IPS-18c (cell line): ENCODE measurements around the gene RAET1L.
"Not testable (repeated sequence)": the region's sequence is repeated elsewhere in the genome, so short reads cannot be mapped to it uniquely, and the experiment has no call there.

Source experiments
- H3K4me3 ChIP-seq: 2 replicates; pipeline ENCODE4 v1.7.0; 2013; ENCODE audit warnings: low read depth, mild to moderate bottlenecking, low read length, moderate library complexity; ENCODE audit not compliant: insufficient read depth
- H3K9me3 ChIP-seq: one replicate; pipeline ENCODE4 v1.6.1; 2013; ENCODE audit warnings: mild to moderate bottlenecking, low read length, moderate library complexity; ENCODE audit not compliant: control insufficient read depth, insufficient read depth

Gene RAET1L

DNA sequence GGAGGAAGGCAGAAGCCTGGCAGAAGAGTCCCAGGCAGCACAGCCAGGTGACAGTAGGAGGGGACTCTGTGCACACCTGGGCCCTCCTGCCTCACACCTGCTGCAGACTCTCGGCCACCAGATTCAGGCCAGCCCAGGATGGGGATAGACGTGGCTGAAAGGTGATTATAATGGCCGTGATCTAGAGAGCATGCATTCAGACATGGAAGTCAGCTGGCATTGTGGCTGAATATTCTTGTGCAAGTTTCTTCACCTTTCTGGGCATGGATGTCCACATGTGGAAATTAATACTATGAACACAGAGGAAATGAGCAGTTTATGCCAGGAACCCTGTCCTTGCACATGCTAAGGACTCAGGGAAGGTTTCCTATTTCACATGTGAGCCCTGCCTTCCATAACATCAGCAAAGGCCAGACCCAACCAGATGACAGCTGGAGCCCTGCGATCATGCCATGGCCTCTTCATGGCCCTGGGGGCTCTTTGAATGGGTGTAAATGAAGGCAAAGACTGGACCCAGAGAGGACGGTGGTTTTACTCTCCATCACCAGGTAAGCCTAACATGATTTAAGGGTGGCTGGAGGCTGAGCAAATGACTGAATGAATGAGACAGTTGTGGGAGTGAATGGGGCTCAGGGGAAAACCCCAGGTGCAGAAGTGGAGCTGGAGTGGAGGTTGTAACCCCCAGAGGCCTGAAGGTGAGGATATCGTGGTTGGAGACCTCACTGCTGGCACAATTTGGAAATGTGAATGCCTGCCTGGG lies 2.7 kb upstream of the RAET1L start:
- no peak overlapping the region for H3K4me3 ChIP-seq
- H3K9me3 ChIP-seq, result no peaks in the 10 kb centered on the region

DNA sequence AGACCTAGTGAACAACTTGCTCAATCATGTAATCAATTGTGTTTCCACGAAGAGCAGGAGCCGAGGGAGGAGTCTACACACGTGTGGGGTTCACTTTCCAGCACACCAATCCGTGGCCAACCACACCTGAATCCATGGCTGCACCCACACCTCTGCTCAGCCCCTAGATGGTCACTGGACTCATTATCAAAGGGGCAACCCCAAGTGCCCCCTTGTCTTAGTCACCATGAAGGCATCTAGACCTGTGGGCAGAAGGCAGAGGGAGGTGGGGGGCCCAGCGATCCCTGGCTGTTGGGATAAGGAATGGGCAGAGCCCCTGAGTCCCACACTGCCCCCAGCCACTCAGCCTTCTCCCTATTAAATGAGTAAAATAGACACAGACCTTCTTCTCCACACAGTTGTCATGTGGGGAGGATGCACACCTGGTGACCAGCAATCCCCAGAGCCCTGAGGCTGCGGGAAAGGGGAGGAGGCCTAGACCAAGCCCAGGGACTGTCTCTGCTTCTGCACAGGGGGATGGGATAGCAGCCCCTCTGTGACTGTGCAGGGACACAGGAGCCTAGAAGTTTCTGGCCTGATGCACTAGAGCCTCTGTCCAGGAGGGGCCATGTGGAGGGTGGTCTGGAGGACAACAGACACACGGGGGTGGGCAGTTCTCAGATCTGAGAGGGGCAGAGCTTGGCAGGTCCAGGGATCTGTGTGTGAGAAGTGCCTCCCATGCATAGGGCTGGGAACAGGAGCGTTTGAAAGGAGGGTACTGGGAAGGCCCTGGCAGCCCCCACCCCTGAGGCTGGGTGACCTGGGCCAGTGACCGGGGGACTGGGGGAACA lies 1.9 kb upstream of the RAET1L start:
- Histone ChIP-seq H3K9me3 (no peaks in the 10 kb centered on the region), H3K4me3 (no peak overlapping the region)

DNA sequence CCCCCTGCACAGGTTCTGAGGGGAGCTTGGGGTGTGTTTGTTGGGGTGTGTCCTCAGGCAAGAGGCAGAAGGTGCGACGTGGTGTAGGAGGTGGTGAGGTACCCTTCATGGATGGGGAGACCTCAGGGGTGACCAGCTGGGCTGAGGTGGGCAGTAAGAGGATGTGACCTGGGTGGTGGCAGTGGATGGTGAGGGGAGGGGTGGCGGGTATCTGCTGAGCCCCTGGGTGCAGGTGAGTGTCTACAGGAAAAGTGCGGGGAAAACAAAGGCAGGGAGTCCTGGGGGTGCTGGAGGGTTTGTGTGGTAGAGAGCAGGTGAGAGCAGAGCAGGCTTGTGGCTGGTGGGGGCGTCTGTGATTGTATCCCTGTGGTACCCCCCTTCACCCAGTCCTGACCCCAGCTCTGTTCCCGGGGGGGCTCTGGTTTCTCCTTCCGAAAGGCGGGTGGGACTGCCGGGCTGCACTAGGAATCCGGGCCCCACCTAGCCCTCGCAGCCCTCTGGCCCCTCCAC lies 631 bp downstream of the RAET1L start:
- Histone ChIP-seq H3K4me3 (peak overlapping the region; percentile 25; the same call in 1 of the 2 replicates), H3K9me3 (no peaks in the 10 kb centered on the region)

GRCh38 chr6:150024021-150024420 lies 1.3 kb downstream of the RAET1L start:
- H3K9me3 ChIP-seq, result not testable (repeated sequence)

DNA sequence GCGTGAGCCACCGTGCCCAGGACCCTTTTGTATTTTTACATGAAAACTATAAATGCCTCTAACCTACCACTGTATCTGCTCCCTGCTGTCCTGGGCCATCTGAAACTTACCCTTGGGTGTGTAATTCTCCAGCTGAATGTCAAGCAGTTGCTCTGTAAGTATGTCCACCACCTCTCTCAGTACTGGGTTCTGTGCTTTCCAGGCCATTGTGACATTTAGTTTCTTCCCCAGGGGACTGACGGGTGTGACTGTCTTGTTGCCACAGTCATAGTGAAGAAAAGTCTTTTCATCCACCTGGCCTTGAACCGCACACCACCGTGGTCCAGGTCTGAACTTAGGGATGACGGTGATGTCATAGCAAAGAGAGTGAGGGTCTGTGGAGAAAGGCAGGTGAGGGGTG lies 3.5 kb downstream of the RAET1L start:
- H3K9me3 ChIP-seq, H3K4me3 ChIP-seq: not testable (repeated sequence)

More at GRCh38 chr6:150024021-150024420, 1.3 kb downstream of the RAET1L start:
- not testable (repeated sequence) for H3K4me3 ChIP-seq

DNA sequence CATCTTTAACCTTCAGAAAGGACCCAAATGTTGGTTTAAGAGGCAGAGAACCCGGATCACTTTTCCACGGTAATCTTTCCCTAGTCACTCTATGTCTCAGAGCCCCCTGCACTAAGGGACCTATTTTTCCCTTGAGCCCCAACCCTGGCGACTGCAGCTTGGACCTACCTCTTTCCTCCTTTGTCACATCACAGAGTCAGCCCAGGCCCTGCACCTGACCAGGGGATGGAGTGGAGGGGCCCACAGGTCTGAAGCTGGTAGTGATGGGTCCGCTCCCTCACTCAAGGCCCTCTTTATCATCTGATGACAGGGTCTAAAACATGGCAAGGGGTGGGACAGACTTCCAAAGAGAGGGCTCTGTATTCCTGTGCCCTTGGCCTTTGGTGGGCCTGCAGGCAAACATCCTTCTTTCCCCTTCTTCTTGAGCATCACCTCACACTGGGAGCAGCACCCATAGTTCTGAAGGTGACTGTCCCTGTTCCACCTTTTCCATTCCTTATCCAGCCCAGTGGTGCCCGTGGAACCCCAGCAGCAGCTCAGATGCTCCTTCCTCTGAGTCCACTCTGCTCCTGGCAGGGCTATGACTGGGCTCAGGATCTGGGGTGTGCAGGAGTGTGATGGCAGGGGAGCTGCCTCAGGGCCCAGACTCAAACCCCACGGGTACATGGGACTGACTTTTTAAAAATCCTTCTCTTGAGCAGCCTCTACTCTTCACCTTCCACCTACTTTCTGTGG lies 6.3 kb downstream of the RAET1L start:
- Histone ChIP-seq H3K9me3 (no peaks in the 10 kb centered on the region), H3K4me3 (no peak overlapping the region)

DNA sequence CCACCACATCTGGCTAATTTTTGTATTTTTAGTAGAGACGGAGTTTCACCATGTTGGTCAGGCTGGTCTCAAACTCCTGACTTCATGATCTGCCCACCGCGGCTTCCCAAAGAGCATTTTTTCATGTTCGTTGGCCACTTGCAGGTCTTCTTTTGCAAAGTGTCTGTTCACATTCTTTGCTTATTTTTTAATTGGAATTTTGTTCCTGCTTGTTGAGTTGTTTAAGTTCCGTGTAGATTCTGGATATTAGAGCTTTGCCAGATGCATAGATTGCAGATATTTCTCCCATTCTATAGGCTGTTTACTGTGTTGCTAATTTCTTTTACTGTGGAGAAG lies 8.2 kb downstream of the RAET1L start:
- H3K9me3 ChIP-seq, H3K4me3 ChIP-seq: not testable (repeated sequence)

DNA sequence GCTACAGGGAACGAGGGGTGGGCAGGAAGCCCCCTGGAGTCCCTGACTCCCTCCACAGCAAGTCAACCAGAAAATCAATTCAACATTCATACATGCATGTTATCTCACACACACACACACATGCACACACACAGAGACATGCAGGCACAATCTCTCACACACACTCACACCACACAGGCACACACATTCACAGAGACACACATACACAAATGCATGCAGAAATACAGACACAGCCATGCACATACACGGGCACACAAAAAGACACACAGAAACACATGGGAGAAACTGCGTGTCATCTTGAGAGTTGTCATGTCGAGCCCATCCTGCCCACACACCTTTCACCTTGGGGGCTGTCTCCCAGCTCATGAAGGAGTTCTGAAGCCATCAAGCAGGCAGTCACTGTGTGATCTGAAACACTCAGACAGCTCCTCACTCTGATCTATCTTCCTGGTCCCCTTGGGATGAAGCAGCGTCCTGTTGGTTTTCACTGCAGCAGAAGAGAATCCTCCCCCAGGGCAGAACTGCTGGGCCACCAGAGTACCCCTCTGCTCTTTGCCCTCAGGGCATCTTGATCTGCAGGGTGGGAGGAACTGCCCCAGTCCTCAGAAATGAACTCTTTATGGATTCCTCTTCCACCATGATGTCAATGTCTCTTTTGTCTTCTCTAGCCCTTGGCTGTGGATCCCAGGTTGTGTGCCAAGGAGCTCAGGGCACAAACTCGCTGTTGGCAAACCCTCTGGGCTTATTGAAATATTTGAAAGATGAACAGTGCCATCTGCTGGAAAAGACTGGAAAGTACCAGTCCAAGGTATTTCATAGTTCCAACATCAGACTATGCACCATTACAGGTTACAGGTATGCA lies 8.8 kb downstream of the RAET1L start:
- peaks cover 2% of the 10 kb centered on the region for H3K9me3 ChIP-seq
- H3K4me3 ChIP-seq, result no peak overlapping the region

GRCh38 chr6:150015281-150016001 lies 9.9 kb downstream of the RAET1L start:
- H3K9me3 ChIP-seq, H3K4me3 ChIP-seq: not testable (repeated sequence)

DNA sequence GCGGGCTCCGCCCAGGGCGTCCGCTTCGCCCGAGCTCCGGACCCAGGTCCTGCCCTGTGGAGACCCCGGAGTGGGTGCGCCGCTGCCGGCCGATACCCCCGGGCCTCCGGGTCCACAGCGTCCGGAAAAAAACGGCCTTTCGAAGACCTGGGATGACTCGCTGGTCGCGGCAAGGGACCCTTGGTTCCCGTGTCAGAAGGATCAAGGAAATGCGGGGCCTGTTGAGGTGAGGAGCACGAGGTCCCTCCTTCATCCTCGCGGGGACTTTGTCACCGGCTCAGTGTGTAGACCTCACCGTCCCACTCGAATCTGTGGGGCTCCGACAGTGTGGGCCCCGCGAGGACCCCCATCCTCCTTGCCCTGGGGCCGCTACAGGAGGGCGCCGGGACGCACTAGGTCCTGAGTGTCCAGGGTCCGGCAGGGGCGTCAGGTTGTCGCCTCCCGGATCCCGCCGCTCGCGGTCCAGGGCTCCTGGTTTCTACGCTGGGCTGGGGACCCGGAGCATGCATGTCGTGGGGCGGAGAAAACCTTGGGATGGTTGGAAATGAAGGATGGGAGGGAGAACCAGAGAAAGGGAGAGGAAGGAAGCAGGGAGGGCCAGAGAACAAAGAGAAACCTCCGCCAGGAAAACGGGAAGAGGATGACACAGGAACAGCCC lies 10.6 kb downstream of the RAET1L start:
- H3K9me3 ChIP-seq, H3K4me3 ChIP-seq: not testable (repeated sequence)

GRCh38 chr6:150013785-150014622 lies 11.3 kb downstream of the RAET1L start:
- H3K9me3 ChIP-seq, H3K4me3 ChIP-seq: not testable (repeated sequence)

GRCh38 chr6:150012846-150013784 lies 12.2 kb downstream of the RAET1L start:
- H3K4me3 ChIP-seq, H3K9me3 ChIP-seq: not testable (repeated sequence)

DNA sequence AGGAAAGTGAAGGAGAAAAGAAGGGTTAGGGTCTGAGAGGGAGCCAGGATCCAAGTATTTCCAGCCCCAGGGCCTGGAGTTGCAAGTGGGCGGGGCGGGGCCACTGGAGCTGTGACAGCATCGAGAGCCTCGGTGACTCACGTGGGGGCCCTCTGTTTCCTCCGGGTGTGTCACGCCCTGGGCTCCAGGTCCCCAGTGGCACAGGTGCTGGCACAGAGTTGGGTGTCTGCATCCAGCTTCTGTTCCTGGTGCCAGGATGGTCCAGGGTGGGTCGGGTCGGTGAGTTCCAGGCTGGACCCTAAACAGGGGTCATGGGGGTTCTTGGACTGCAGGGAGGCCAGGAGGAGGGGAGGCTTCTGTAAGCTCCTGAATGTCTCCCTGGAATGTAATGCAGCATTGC lies 16.7 kb downstream of the RAET1L start:
- H3K4me3 ChIP-seq, result no peak overlapping the region

DNA sequence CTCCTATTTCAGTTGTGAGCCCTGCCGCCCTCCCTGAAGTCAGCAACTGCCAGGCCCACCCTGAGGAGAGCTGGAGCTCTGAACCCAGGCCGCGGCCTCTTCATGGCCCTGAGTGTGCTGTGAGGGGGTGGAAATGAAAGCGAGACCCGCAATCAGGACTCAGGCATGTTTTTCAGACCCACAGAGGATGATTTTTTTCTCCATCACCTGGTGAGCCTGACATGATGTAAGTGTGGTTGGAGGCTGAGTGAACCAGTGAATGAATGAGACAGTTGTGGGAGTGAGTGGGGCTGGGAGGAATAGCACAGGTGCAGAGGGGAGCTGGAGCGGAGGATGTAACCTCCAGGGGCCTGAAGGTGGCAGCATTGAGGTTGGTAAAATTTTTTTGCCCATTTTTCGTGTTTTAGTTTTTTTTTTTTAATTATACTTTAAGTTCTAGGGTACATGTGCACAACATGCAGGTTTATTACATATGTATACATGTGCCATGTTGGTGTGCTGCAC lies 18.3 kb downstream of the RAET1L start:
- H3K9me3 ChIP-seq, result peaks cover 1% of the 10 kb centered on the region
- no peak overlapping the region for H3K4me3 ChIP-seq

More for the DNA sequence above, 16.7 kb downstream of the RAET1L start:
- peaks cover 2% of the 10 kb centered on the region for H3K9me3 ChIP-seq
